ENCODE data around the gene CFAP299.

GRCh38 chr4:80539190-80539589 lies 203.7 kb downstream of the CFAP299 start:
- TF ChIP-seq RXRA (CRISPR knock-in tag; IDR thresholded peaks at IDR 0.05) (no peak), SMC3 (IDR thresholded peaks at IDR 0.05; ENCODE audit: low read length) (no peak), NFE2L1 (CRISPR knock-in tag; IDR thresholded peaks at IDR 0.05; ENCODE audit: borderline replicate concordance) (no peak), ZNF24 (IDR thresholded peaks at IDR 0.05) (no peak)

Measured in HepG2 (cell line).